ENCODE results near the gene BBS7. TPM values are rescaled to one million over a fixed set of nuclear protein-coding genes. Genes with fewer than 3 reads are reported as not detected.

The BBS7 gene
- total and polyA plus RNA-seq, 2 of the 13 experiments (the other 11 are each of a cell fraction or from before 2014, with no cell fraction given), result 9.0 to 15.7 TPM

DNA sequence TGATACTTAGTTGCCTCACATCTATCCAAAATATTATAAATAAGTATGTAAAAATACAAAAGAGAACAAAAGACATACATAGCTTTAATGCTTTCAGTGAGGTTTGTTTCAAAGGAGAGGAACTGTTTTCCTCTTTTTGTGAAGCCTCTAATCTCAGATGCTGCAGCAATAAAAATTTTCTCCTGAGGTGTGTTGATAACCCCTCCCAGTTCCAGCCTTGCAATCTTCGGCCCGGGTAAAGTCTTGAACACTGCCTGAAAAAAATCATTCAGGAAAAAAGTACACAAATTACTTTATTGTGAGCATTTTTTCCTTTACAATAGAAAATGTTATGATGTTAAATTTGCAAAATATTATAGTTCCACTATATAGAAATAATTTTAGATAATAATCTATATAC lies 8.8 kb downstream of the BBS7 start (continued):
- TF ChIP-seq, protein P1, sequence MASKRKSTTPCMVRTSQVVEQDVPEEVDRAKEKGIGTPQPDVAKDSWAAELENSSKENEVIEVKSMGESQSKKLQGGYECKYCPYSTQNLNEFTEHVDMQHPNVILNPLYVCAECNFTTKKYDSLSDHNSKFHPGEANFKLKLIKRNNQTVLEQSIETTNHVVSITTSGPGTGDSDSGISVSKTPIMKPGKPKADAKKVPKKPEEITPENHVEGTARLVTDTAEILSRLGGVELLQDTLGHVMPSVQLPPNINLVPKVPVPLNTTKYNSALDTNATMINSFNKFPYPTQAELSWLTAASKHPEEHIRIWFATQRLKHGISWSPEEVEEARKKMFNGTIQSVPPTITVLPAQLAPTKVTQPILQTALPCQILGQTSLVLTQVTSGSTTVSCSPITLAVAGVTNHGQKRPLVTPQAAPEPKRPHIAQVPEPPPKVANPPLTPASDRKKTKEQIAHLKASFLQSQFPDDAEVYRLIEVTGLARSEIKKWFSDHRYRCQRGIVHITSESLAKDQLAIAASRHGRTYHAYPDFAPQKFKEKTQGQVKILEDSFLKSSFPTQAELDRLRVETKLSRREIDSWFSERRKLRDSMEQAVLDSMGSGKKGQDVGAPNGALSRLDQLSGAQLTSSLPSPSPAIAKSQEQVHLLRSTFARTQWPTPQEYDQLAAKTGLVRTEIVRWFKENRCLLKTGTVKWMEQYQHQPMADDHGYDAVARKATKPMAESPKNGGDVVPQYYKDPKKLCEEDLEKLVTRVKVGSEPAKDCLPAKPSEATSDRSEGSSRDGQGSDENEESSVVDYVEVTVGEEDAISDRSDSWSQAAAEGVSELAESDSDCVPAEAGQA (IDR thresholded peaks at IDR 0.05; ENCODE audit: low read depth), result no peak
- TF ChIP-seq, protein P1 (CRISPR knock-in tag; IDR thresholded peaks at IDR 0.05; ENCODE audit: borderline replicate concordance), result no peak
- no peak for TF ChIP-seq XBP1 (CRISPR knock-in tag; IDR thresholded peaks at IDR 0.05)
- TF ChIP-seq, protein P2, sequence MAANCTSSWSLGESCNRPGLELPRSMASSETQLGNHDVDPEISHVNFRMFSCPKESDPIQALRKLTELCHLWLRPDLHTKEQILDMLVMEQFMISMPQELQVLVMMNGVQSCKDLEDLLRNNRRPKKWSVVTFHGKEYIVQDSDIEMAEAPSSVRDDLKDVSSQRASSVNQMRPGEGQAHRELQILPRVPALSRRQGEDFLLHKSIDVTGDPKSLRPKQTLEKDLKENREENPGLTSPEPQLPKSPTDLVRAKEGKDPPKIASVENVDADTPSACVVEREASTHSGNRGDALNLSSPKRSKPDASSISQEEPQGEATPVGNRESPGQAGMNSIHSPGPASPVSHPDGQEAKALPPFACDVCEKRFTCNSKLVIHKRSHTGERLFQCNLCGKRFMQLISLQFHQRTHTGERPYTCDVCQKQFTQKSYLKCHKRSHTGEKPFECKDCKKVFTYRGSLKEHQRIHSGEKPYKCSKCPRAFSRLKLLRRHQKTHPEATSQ (CRISPR knock-in tag; IDR thresholded peaks at IDR 0.05; ENCODE audit: borderline replicate concordance), result no peak
- TF ChIP-seq KLF11 (CRISPR knock-in tag; IDR thresholded peaks at IDR 0.05), result no peak
- TF ChIP-seq MED8 (CRISPR knock-in tag; IDR thresholded peaks at IDR 0.05; ENCODE audit: insufficient replicate concordance), result no peak
- TF ChIP-seq MZF1 (CRISPR knock-in tag; IDR thresholded peaks at IDR 0.05; ENCODE audit: borderline replicate concordance), result no peak

Data from HepG2 (cell line).